Astrocyte of the spinal cord (primary cell): ENCODE measurements around the gene PRR5.
"Not testable (repeated sequence)": the region's sequence is repeated elsewhere in the genome, so short reads cannot be mapped to it uniquely, and the experiment has no call there.

ENCODE experiments used
- DNase-seq: peaks from one replicate; pipeline ENCODE4 v3.0.0; 2011; ENCODE audit warnings: low read depth, low spot score
- H3K4me3 ChIP-seq: 2 replicates; pipeline ENCODE4 v1.5.1; 2011; ENCODE audit warnings: low read depth, mild to moderate bottlenecking, low read length, moderate library complexity
- CTCF ChIP-seq: IDR thresholded peaks from 2 replicates; pipeline ENCODE4 v1.5.1; 2012; ENCODE audit warnings: low read depth, mild to moderate bottlenecking, low read length, inconsistent platforms
- in situ Hi-C: cut with HindIII; loops from 2 replicates; pipeline ENCODE4 v1.10.0; 2017; ENCODE audit warnings: low sequenced_read_pairs

Gene PRR5

GRCh38 chr22:44672632-44673031, 29.4 kb upstream of the PRR5 start:
- no peak for TF ChIP-seq CTCF
- no peak overlapping the region for H3K4me3 ChIP-seq
- DNase-seq = no peak
- in situ Hi-C loops = no loop called here

- no peak for TF ChIP-seq CTCF
- no peak overlapping the region for H3K4me3 ChIP-seq
- in situ Hi-C loops = no loop called here
- no peak for DNase-seq
Observed at GRCh38 chr22:44673406-44673805, 28.6 kb upstream of the PRR5 start.

GRCh38 chr22:44676066-44676440, 26.0 kb upstream of the PRR5 start:
- DNase-seq, H3K4me3 ChIP-seq, in situ Hi-C loops: not testable (repeated sequence)

- no peak for DNase-seq
- in situ Hi-C loops = no loop called here
- H3K4me3 ChIP-seq = no peak overlapping the region
- TF ChIP-seq CTCF = no peak
Observed at GRCh38 chr22:44676441-44677352, 25.3 kb upstream of the PRR5 start.

GRCh38 chr22:44677353-44677840, 24.6 kb upstream of the PRR5 start:
- no peak for DNase-seq
- in situ Hi-C loops = no loop called here

GRCh38 chr22:44677871-44678555, 24.0 kb upstream of the PRR5 start:
- no peak for DNase-seq
- TF ChIP-seq CTCF = no peak
- in situ Hi-C loops = no loop called here

More at GRCh38 chr22:44677353-44677840, 24.6 kb upstream of the PRR5 start:
- TF ChIP-seq CTCF = no peak
- H3K4me3 ChIP-seq = no peak overlapping the region

More at GRCh38 chr22:44677871-44678555, 24.0 kb upstream of the PRR5 start:
- no peak overlapping the region for H3K4me3 ChIP-seq
